ENCODE data around the gene ST6GALNAC3. TPM values are rescaled to one million over a fixed set of nuclear protein-coding genes. Genes with fewer than 3 reads are reported as not detected.

ST6GALNAC3 gene
- polyA plus RNA-seq, 1 donor (not counting 4 experiments of a cell fraction or from before 2014, with no cell fraction given) = 0.08 TPM

- dilution Hi-C loops (cut with MboI; ENCODE audit: extremely low pct_ligation_motif_present, low sequenced_read_pairs) = no loop called here
Measured at GRCh38 chr1:76124196-76124595, 49.6 kb downstream of the ST6GALNAC3 start.

DNA sequence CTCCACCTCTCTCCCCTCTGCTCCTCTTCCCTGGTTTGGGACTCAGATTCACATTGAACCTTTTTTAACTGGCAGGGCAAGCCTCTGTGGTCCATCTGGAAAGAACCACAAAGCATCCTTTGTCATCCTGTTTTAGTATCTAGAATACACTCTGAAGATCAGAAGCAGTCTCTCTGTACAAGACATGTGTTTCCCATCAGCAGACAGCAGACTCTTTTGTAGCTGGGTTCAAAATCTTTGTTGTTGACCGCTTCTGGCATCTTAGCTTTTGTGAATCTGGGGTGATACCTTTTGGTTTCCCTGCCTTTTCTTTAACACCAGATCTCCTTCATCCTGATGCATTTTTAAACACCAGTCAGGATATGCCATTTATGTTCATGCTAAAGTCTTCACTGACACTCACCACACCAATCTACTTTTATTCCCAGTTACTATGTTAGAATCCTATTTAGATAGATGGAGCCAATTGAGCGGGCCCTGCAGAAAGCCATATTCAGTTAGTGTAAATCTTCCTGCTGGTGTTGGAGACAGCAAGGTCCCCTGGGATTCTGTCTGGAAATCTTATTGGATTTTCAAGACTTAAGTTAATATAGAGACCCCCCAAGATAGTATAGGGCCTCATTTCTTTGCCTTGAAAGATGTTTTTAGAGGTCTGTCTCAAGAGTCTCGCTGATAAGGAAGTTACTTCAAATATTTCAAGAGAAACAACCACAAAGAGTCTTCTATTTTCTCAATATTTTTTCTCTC is 51.1 kb downstream of the ST6GALNAC3 start:
- dilution Hi-C loops (cut with MboI; ENCODE audit: extremely low pct_ligation_motif_present, low sequenced_read_pairs) = no loop called here
- Histone ChIP-seq H3K27ac (ENCODE audit: control insufficient read depth, insufficient read depth, low read length) (no peak overlapping the region), H3K27me3 (ENCODE audit: control insufficient read depth, extremely low read depth, insufficient read depth, low read length) (no peaks in the 10 kb centered on the region), H3K9me3 (ENCODE audit: control insufficient read depth, low read depth, low read length) (no peaks in the 10 kb centered on the region), H3K36me3 (ENCODE audit: control insufficient read depth in 2 of 2, extremely low read depth in 1 of 2, insufficient read depth in 2 of 2, low read length in 2 of 2) (no peaks in the 10 kb centered on the region), H3K9me1 (ENCODE audit: control insufficient read depth, extremely low read depth, insufficient read depth, low read length) (no peaks in the 10 kb centered on the region), H3K4me1 (ENCODE audit: control insufficient read depth, extremely low read depth, insufficient read depth, low read length) (no peaks in the 10 kb centered on the region), H3K9ac (ENCODE audit: control insufficient read depth, extremely low read depth, insufficient read depth, low read length) (no peak overlapping the region), H2AFZ (ENCODE audit: control insufficient read depth, low read length) (no peak overlapping the region), H4K20me1 (ENCODE audit: control insufficient read depth, extremely low read depth, insufficient read depth, low read length) (no peaks in the 10 kb centered on the region), H3K4me2 (ENCODE audit: control insufficient read depth, extremely low read depth, insufficient read depth, low read depth, low read length) (no peak overlapping the region), H3K79me2 (ENCODE audit: control insufficient read depth, insufficient read depth, low read length) (no peaks in the 10 kb centered on the region), H3K4me3 (ENCODE audit: control insufficient read depth in 2 of 3, extremely low read depth in 1 of 3, insufficient read depth in 2 of 3, low read depth in 1 of 3, low read length in 3 of 3) (no peak overlapping the region)
- no peak for FAIRE-seq
- no peak for DNase-seq (ENCODE audit: low read depth, low spot score)
- TF ChIP-seq, protein P1, sequence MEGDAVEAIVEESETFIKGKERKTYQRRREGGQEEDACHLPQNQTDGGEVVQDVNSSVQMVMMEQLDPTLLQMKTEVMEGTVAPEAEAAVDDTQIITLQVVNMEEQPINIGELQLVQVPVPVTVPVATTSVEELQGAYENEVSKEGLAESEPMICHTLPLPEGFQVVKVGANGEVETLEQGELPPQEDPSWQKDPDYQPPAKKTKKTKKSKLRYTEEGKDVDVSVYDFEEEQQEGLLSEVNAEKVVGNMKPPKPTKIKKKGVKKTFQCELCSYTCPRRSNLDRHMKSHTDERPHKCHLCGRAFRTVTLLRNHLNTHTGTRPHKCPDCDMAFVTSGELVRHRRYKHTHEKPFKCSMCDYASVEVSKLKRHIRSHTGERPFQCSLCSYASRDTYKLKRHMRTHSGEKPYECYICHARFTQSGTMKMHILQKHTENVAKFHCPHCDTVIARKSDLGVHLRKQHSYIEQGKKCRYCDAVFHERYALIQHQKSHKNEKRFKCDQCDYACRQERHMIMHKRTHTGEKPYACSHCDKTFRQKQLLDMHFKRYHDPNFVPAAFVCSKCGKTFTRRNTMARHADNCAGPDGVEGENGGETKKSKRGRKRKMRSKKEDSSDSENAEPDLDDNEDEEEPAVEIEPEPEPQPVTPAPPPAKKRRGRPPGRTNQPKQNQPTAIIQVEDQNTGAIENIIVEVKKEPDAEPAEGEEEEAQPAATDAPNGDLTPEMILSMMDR (optimal IDR thresholded peaks at IDR 0.05 in 1 of 3, IDR thresholded peaks at IDR 0.05 in 1 of 3, conservative IDR thresholded peaks at IDR 0.05 in 1 of 3; ENCODE audit: extremely low read depth in 1 of 3, insufficient read depth in 2 of 3, low read length in 3 of 3) = no peak
- TF ChIP-seq EZH2 (IDR thresholded peaks at IDR 0.05; ENCODE audit: low read length) = no peak

More at GRCh38 chr1:76124196-76124595, 49.6 kb downstream of the ST6GALNAC3 start:
- Histone ChIP-seq H3K9me3 (ENCODE audit: control insufficient read depth, low read depth, low read length) (no peaks in the 10 kb centered on the region), H3K36me3 (ENCODE audit: control insufficient read depth in 2 of 2, extremely low read depth in 1 of 2, insufficient read depth in 2 of 2, low read length in 2 of 2) (no peaks in the 10 kb centered on the region), H3K79me2 (ENCODE audit: control insufficient read depth, insufficient read depth, low read length) (no peaks in the 10 kb centered on the region), H3K4me2 (ENCODE audit: control insufficient read depth, extremely low read depth, insufficient read depth, low read depth, low read length) (no peak overlapping the region), H2AFZ (ENCODE audit: control insufficient read depth, low read length) (no peak overlapping the region), H3K4me1 (ENCODE audit: control insufficient read depth, extremely low read depth, insufficient read depth, low read length) (no peaks in the 10 kb centered on the region), H3K27me3 (ENCODE audit: control insufficient read depth, extremely low read depth, insufficient read depth, low read length) (no peaks in the 10 kb centered on the region), H4K20me1 (ENCODE audit: control insufficient read depth, extremely low read depth, insufficient read depth, low read length) (no peaks in the 10 kb centered on the region), H3K9me1 (ENCODE audit: control insufficient read depth, extremely low read depth, insufficient read depth, low read length) (no peaks in the 10 kb centered on the region), H3K9ac (ENCODE audit: control insufficient read depth, extremely low read depth, insufficient read depth, low read length) (no peak overlapping the region), H3K27ac (ENCODE audit: control insufficient read depth, insufficient read depth, low read length) (no peak overlapping the region), H3K4me3 (ENCODE audit: control insufficient read depth in 2 of 3, extremely low read depth in 1 of 3, insufficient read depth in 2 of 3, low read depth in 1 of 3, low read length in 3 of 3) (no peak overlapping the region)
- TF ChIP-seq, protein P1 (optimal IDR thresholded peaks at IDR 0.05 in 1 of 3, IDR thresholded peaks at IDR 0.05 in 1 of 3, conservative IDR thresholded peaks at IDR 0.05 in 1 of 3; ENCODE audit: extremely low read depth in 1 of 3, insufficient read depth in 2 of 3, low read length in 3 of 3) = no peak
- TF ChIP-seq EZH2 (IDR thresholded peaks at IDR 0.05; ENCODE audit: low read length) = no peak
- DNase-seq (ENCODE audit: low read depth, low spot score) (no peak), FAIRE-seq (no peak)

Measured in keratinocyte (primary cell).